ENCODE results near the gene EXD2. TPM values are rescaled to one million over a fixed set of nuclear protein-coding genes. Genes with fewer than 3 reads are reported as not detected.

EXD2 gene
- total and polyA plus RNA-seq, 2 of the 13 experiments (the other 11 are each of a cell fraction or from before 2014, with no cell fraction given): 9.5 to 15.1 TPM

- TF ChIP-seq CTCF (CRISPR knock-in tag; IDR thresholded peaks at IDR 0.05) (no peak), ZBTB46 (CRISPR knock-in tag; IDR thresholded peaks at IDR 0.05; ENCODE audit: borderline replicate concordance) (no peak), MAFF (IDR thresholded peaks at IDR 0.05; ENCODE audit: low read depth, low read length) (no peak), CREB3 (CRISPR knock-in tag; IDR thresholded peaks at IDR 0.05) (no peak), BCL6 (CRISPR knock-in tag; IDR thresholded peaks at IDR 0.05) (no peak)
These were observed 35.4 kb downstream of the EXD2 start (continued) for GRCh38 chr14:69226736-69227135.

DNA sequence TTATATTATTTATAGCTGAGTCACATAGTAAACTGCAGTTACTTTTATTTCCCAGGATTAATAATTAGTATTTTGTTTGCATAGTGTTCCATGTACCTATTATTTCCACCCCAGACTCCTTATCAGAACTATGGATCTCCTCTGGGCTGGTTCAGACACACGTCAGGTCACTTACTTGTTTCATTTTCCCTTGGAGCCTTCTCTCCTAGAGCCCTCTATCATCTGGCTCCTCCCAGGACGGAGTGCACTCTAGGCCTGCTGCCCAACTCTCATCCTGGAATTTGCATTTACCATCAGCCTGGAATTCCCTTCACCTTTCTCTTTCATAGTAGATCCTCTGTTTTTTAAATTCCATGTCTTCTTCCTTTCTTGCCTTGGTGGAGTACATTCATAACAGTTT is 40.2 kb downstream of the EXD2 start:
- ChIA-PET CTCF (ENCODE audit: low intra/inter-chr PET ratio, low total read pairs) (no interaction called here), POLR2A (no interaction called here)
- H3K36me3 ChIP-seq (replicated peaks in 1 of 2; ENCODE audit: control insufficient read depth in 1 of 2, insufficient read depth in 2 of 2, low read length in 2 of 2): peaks cover 11 to 24% of the 10 kb centered on the region in 2 experiments
- FAIRE-seq (no peak), DNase-seq (ENCODE audit: low spot score) (no peak), ATAC-seq (no peak)
- intact Hi-C loops (cut with micrococcal nuclease; ENCODE audit: unreplicated experiment): no loop called here
- H3K79me2 ChIP-seq (ENCODE audit: insufficient read depth, low read length): no peaks in the 10 kb centered on the region
- H3K9ac ChIP-seq (ENCODE audit: insufficient read depth, low read depth, low read length): no peak overlapping the region
- no peaks in the 10 kb centered on the region for H3K9me3 ChIP-seq (ENCODE audit: low read length)
- no peak overlapping the region for H3K27ac ChIP-seq (ENCODE audit: extremely low read length, insufficient read depth, low read length)
- in situ Hi-C loops (cut with HindIII; ENCODE audit: extremely low pct_ligation_motif_present, low pct_unique_long_range_greater_than_20kb): no loop called here
- TF ChIP-seq DPF2 (CRISPR knock-in tag; IDR thresholded peaks at IDR 0.05; ENCODE audit: borderline replicate concordance, low read depth) (no peak), TCF12 (IDR thresholded peaks at IDR 0.05) (no peak), TCF12 (CRISPR knock-in tag; IDR thresholded peaks at IDR 0.05) (no peak), ATF5 (CRISPR knock-in tag; IDR thresholded peaks at IDR 0.05; ENCODE audit: low read depth) (no peak), KMT2A (CRISPR knock-in tag; IDR thresholded peaks at IDR 0.05) (no peak)
- TF ChIP-seq, protein P1, sequence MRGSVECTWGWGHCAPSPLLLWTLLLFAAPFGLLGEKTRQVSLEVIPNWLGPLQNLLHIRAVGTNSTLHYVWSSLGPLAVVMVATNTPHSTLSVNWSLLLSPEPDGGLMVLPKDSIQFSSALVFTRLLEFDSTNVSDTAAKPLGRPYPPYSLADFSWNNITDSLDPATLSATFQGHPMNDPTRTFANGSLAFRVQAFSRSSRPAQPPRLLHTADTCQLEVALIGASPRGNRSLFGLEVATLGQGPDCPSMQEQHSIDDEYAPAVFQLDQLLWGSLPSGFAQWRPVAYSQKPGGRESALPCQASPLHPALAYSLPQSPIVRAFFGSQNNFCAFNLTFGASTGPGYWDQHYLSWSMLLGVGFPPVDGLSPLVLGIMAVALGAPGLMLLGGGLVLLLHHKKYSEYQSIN (CRISPR knock-in tag; IDR thresholded peaks at IDR 0.05; ENCODE audit: borderline replicate concordance): no peak
- H3K27me3 ChIP-seq (ENCODE audit: control insufficient read depth in 1 of 2, insufficient read depth in 2 of 2, low read length in 2 of 2): no peaks in the 10 kb centered on the region
- no peaks in the 10 kb centered on the region for H4K20me1 ChIP-seq (ENCODE audit: insufficient read depth, low read length)
- no peak overlapping the region for H3K4me2 ChIP-seq (ENCODE audit: low read depth, low read length)
- 89% methylated on average over 2 of the region's 2 CpGs for WGBS (ENCODE audit: low lambda C conversion rate)
- no TSS peak for BruUV-seq (replicated peaks)
- H3K4me1 ChIP-seq (ENCODE audit: insufficient read depth, low read length): no peaks in the 10 kb centered on the region
- H2AFZ ChIP-seq (ENCODE audit: low read length): no peak overlapping the region
- no peak overlapping the region for H3K4me3 ChIP-seq (replicated peaks in 1 of 3; ENCODE audit: insufficient read depth in 1 of 3, low read depth in 2 of 3, low read length in 3 of 3)

Data from HepG2 (cell line).